ENCODE data around the gene FIG4.
"Not testable (repeated sequence)": the region's sequence is repeated elsewhere in the genome, so short reads cannot be mapped to it uniquely, and the experiment has no call there.

FIG4 gene

GRCh38 chr6:109705258-109705657 lies 14.2 kb downstream of the FIG4 start:
- peak; percentile 80 for DNase-seq

GRCh38 chr6:109706513-109706912 lies 15.4 kb downstream of the FIG4 start:
- DNase-seq = no peak

GRCh38 chr6:109708099-109708498 lies 17.0 kb downstream of the FIG4 start:
- not testable (repeated sequence) for DNase-seq

- no peak for DNase-seq
Observed at GRCh38 chr6:109713097-109713496, 22.0 kb downstream of the FIG4 start.

- DNase-seq = no peak
Observed at GRCh38 chr6:109714166-109714565, 23.1 kb downstream of the FIG4 start.

GRCh38 chr6:109714611-109715010 lies 23.5 kb downstream of the FIG4 start:
- DNase-seq = no peak

- no peak for DNase-seq
Observed at GRCh38 chr6:109715616-109716015, 24.5 kb downstream of the FIG4 start.

GRCh38 chr6:109717971-109718370 lies 26.9 kb downstream of the FIG4 start:
- DNase-seq = no peak

GRCh38 chr6:109718991-109719390 lies 27.9 kb downstream of the FIG4 start:
- no peak for DNase-seq

- no peak for DNase-seq
Observed at GRCh38 chr6:109720311-109720710, 29.2 kb downstream of the FIG4 start.

GRCh38 chr6:109722011-109722410 lies 30.9 kb downstream of the FIG4 start:
- DNase-seq = no peak

GRCh38 chr6:109722564-109723254 lies 31.6 kb downstream of the FIG4 start:
- no peak for DNase-seq

- not testable (repeated sequence) for DNase-seq
Observed at GRCh38 chr6:109725250-109725649, 34.2 kb downstream of the FIG4 start.

GRCh38 chr6:109736273-109737025 lies 45.4 kb downstream of the FIG4 start:
- DNase-seq = no peak

- no peak for DNase-seq
Observed at GRCh38 chr6:109738255-109738654, 47.2 kb downstream of the FIG4 start.

- no peak for DNase-seq
Observed at GRCh38 chr6:109738667-109739066, 47.6 kb downstream of the FIG4 start.

- no peak for DNase-seq
Observed at GRCh38 chr6:109739686-109740085, 48.6 kb downstream of the FIG4 start.

- no peak for DNase-seq
Observed at GRCh38 chr6:109740787-109741186, 49.7 kb downstream of the FIG4 start.

- DNase-seq = no peak
Observed at GRCh38 chr6:109743739-109744138, 52.6 kb downstream of the FIG4 start.

- DNase-seq = not testable (repeated sequence)
Observed at GRCh38 chr6:109744779-109745178, 53.7 kb downstream of the FIG4 start.

- no peak for DNase-seq
Observed at GRCh38 chr6:109747221-109747620, 56.1 kb downstream of the FIG4 start.

- no peak for DNase-seq
Observed at GRCh38 chr6:109759098-109759955, 68.2 kb downstream of the FIG4 start.

- DNase-seq = no peak
Observed at GRCh38 chr6:109760208-109760607, 69.1 kb downstream of the FIG4 start.

GRCh38 chr6:109762166-109762565 lies 71.1 kb downstream of the FIG4 start:
- DNase-seq = no peak

Data from CD4-positive, alpha-beta T cell treated with Interleukin-12 subunit alpha and Interleukin-12 subunit beta, for 1 hour (primary cell).